Activated CD8-positive, alpha-beta memory T cell treated with anti-CD3 and anti-CD28 coated beads, Interleukin-2, amount 50 U/mL, for 24 hours (primary cell): ENCODE measurements around the gene FIBCD1.

ENCODE experiments used
- DNase-seq: peaks from one replicate; pipeline ENCODE4 v3.0.0-alpha.2; 2020; ENCODE audit errors: extremely low read depth

Gene FIBCD1

GRCh38 chr9:130860458-130861316, 78.4 kb downstream of the FIBCD1 start:
- no peak for DNase-seq

DNA sequence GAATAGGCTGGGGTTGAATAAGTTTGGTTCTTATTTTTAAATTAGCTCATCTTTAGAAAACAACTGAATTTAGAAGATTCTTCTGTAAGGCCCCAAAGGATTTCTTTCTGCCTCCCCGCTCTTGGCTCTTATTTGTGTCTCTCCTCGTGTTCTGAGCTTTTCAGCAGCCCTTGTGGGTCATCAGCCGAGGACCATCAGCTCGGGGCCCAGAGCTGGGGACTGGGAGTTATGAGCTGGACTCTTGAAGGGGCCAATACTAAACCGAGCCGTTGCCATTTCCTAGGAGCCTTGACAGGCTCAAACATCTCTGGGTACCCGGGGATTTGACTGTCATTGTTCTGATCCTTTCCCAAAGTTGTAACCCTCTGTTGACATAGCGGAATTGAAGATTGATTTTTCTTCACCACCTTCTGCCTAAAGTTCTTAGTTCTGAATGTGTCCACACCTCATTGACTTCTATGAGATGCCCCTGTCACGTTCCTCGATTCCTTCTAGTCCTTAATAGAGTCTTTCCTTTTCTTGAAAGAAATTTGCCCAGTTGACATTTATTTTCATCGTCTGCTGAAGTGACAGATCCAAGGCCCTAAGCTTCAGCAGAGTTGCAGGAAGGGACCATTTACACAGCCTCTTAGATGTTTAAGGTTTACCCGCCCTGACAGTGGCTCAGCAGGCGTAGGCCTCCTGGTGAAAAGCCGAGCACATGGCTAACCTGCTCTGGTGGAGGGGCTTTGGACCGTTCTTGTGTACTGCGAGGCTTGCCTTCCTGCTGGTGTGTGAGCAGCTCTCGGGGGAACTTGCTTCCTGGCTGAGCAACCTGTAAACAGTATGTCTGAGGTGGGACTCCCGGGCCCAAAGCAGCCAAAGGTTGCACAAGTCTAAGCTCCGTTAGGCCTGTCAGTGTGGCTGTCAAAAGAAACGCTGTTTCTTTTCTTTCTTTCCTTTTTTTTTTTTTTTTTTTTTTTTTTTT, 80.0 kb downstream of the FIBCD1 start:
- DNase-seq, result no peak

DNA sequence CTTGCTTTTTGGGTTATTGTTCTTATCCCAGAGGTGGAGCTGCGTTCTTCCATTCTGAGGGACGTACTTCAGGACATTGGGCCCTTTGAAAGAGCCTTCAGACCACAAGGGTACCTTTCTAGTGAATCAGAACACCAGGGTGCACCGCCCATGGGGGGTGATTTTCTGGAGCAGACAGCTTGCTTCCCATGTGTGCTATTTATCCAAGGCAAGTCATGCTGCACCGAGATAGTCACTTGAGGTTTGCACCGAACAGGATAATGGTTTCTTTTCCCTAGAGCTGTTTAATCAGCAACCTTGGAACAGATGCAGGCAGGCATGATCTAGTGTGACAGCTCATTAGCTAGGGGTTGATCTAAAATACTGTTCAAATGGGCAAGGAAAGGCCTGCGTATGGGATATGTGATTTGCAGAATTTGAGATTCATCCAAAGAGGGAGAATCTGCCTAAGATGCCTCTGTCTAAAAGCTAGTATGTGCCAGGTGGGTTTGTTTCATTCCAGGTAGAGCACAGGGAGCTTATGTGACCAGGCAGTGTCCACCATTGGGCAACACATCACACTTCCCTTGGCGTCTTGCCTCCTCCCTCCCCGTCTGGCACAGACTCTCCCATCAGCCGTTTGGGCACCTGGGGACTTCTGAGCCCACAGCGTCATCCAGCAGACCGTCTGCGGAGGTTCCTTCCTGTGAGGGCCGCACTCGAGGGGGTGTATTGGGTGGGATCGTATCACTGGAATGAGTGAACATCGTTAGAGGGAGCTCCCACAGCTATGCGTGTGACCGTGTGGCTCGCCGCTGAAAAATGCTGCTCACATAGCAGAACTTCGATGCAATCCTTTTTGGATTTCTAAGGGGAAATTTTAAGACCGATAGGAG, 80.9 kb downstream of the FIBCD1 start:
- no peak for DNase-seq

GRCh38 chr9:130856474-130856873, 82.6 kb downstream of the FIBCD1 start:
- no peak for DNase-seq

GRCh38 chr9:130854835-130855234, 84.2 kb downstream of the FIBCD1 start:
- no peak for DNase-seq

GRCh38 chr9:130854092-130854491, 85.0 kb downstream of the FIBCD1 start:
- no peak for DNase-seq

DNA sequence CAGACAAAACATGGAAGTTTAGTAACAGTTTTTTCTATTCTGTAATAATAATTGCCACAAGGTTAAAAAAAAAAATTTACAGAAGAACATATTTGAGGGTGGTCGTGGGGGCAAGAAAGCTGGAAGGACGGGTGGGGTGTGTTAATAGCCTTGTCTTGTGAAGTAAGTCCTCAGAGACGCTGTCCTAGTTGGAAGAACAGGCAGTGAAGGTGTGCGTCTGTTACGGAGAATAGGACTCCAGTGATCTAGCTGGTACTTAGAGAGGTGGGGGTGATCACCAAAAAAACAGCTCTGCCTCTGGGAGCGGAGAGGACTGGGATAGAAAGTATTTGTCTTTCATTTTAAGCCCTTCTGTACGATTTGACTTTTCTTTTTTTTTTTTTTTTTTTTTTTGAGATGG, 86.2 kb downstream of the FIBCD1 start:
- DNase-seq, result no peak
